HCT116 (cell line): ENCODE measurements around the gene THEMIS.

Source experiments
- ZNF274 ChIP-seq: fragments of 200-500 bp; sonication (Bioruptor generic); IDR thresholded peaks from 2 replicates; pipeline ENCODE4 v1.6.1; 2014; ENCODE audit warnings: mild to moderate bottlenecking, low read depth, low read length, inconsistent platforms
- TF ChIP-seq, protein P1 (sequence below), 3 experiments: fragments of 200-600 bp in 1 of 3; sonication (generic) in 1 of 3; IDR thresholded peaks in 2 of 3; conservative IDR thresholded peaks in 1 of 3; 2 replicates each; pipeline ENCODE4 v1.5.1; 2012 to 2017; ENCODE audit warnings: low read depth in 2 of 3, low read length in 2 of 3, antibody characterized with exemption in 1 of 3, borderline replicate concordance in 1 of 3, control low read depth in 1 of 3, mild to moderate bottlenecking in 1 of 3, mixed read lengths in 1 of 3, mixed run types in 1 of 3, moderate library complexity in 1 of 3; ENCODE audit not compliant: insufficient read depth in 1 of 3

DNA sequence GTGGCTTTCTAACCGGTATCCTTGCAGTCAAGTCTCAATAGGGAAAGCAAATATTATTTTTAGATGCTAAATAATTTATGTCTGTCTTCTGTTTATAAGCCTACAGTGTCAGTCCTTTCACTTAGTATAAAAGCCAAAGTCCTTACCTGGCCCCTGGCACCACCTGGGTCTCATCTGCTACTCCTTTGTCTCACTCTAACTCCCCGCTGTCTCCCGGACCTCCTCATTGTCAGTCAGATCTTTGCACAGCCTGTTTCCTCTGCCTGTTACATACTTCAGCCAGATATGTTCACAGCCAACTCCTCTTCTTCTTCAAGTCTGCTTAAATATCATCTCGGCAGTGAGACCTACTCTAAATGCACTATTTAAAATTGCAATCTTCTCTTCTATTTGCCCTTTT, 84.2 kb downstream of the THEMIS start:
- TF ChIP-seq, protein P1, sequence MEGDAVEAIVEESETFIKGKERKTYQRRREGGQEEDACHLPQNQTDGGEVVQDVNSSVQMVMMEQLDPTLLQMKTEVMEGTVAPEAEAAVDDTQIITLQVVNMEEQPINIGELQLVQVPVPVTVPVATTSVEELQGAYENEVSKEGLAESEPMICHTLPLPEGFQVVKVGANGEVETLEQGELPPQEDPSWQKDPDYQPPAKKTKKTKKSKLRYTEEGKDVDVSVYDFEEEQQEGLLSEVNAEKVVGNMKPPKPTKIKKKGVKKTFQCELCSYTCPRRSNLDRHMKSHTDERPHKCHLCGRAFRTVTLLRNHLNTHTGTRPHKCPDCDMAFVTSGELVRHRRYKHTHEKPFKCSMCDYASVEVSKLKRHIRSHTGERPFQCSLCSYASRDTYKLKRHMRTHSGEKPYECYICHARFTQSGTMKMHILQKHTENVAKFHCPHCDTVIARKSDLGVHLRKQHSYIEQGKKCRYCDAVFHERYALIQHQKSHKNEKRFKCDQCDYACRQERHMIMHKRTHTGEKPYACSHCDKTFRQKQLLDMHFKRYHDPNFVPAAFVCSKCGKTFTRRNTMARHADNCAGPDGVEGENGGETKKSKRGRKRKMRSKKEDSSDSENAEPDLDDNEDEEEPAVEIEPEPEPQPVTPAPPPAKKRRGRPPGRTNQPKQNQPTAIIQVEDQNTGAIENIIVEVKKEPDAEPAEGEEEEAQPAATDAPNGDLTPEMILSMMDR (IDR thresholded peaks at IDR 0.05 in 2 of 3, conservative IDR thresholded peaks at IDR 0.05 in 1 of 3; ENCODE audit: borderline replicate concordance in 1 of 3, insufficient read depth in 1 of 3, low read depth in 2 of 3, low read length in 2 of 3) = no peak
- TF ChIP-seq ZNF274 = no peak
